HG02642 (cell line): Measurements from ENCODE around the gene RBM28.

ENCODE experiments used
- ATAC-seq: cut with Tn5 transposase; IDR thresholded peaks from one replicate; pipeline ENCODE4 v1.9.1; 2021; ENCODE audit warnings: mild to moderate bottlenecking; ENCODE audit not compliant: unreplicated experiment, poor library complexity

The RBM28 gene

DNA sequence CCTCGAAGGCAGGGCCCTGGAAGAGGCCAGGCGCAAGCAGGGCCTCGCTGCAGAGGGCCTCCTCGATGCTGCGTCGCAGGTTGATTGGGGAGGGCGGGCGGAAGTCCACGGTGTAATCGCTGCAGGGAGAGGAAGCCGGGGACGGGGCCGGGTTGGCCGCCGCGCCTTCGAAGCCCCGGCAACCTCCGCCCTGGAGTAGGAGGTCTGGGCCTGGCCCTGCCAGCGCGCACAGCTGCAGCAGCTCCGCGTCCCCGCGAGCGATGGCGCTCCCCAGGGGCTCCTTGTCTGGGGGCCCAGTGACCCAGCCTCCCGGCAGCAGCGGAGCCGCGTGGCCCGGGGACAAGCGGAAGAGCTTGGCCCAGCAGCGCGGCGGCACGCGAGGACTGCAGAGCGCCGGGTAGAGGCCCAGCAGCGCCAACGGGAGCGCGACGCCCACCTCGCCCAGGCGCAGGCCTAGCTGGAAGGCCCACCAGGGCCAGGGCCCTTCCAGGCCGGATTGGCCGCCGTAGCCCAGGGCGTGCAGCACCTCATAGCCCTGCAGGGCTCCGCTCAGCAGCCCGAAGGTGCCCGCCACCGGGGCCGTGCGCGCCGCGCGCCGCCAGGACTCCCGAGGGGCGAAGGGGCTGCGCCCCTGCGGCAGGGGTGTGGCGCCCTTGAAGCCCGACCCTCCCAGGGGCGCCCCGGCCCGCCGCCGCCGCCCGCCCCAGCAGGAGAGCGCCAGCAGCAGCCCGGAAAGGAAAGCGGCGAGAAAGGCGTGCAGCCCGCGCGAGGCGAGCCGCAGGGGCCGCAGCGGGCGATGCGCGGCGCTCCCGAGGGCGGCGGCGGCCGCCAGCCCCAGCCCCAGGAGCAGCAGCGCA, 7.8 kb upstream of the RBM28 start:
- ATAC-seq: no peak

DNA sequence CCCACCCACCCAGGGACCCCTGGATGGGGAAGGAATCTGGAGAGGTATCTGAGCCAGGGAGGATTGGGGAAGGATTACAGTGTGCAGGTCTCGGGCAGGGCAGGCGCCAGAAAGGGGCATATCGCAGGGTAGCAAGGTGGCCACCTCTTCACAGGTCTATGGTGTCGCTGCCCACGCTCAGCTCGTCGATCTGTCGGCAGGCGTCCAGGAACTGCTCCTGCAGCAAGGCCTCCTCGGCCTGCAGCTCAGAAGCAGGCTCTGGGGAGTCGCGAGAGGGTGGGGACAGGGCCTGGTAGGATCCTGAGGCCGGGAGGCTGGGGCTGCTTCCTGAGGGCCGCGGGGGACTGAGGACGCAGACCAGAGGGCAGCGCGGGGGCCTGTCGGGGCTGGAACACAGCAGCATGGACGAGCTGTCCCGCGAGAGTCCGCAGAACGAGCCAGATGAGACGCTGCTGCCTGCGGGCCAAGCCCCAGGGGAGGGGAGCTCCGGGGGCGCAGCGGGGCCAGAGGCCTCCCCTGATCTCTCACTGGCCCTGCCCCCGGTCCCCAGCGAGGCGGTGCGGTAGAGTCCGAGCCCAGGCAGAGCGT, 7.1 kb upstream of the RBM28 start:
- ATAC-seq: no peak

DNA sequence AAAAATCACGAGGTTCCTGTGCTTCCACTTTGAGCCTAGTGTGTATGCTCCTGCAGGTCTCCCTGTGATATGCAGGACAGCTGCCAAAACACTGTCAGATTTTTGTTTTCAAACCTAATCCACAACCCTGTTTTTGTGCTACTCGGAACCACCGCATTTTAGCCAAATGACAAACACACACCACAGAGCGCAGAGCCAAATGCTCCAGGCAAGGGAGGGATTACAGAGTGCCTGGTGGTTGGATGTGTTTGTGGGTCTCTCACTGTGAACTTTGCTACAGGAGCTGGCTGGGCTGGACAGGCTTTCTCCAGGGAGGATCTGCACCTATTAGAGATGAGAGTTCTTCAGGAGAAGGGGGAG, 5.7 kb upstream of the RBM28 start:
- ATAC-seq: no peak

DNA sequence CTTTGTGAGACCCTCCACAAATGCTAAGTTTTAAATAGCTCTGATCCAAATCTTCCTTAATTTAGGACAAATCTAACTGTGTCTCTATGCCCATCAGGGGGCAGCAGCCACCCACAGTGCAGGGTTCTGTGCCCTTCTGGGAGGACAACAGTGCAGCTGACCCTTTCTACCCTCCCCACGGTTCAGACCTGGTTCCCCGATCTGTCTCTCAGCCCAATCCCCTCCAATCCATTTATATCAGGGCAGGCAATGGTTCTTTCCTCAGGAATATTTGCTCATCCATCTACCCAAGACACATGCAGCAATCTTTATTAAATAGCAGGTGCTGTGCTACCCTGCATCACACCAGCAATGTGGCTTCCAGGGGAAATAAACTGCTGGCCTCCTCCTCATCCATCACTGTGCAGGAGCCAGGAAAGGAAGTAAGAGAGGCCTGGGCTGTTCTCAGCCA, 4.0 kb upstream of the RBM28 start:
- ATAC-seq: no peak

DNA sequence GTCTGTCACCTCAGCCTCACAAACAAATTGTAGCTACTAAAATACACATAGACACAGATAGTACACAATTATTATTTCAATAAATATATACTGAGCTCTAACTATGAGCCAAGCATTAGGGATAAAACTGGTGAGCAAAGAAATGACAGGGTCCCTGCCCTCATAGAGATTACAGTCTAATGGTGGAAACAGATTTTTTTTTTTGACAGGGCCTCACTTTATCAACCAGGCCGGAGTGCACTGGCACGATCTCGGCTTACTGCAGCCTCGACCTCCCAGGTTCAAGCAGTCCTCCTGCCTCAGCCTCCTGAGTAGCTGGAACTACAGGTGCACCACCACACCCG, 695 bp upstream of the RBM28 start:
- ATAC-seq: no peak

DNA sequence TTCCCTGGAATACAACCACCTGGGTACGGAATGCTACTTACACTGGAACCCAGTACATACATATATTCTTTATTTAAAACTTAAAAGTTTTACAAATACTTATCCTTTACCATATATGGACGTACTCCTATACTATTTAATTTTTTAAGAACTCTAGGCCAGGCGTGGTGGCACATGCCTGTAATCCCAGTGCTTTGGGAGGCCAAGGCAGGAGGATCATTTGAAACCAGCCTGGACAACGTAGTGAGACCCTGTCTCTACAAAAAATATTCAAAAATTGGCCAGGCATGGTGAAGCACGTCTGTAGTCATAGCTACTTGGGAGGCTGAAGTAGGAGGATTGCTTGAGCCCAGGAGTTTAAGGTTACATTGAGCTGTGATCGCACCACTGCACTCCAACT, 2.0 kb downstream of the RBM28 start:
- no peak for ATAC-seq

DNA sequence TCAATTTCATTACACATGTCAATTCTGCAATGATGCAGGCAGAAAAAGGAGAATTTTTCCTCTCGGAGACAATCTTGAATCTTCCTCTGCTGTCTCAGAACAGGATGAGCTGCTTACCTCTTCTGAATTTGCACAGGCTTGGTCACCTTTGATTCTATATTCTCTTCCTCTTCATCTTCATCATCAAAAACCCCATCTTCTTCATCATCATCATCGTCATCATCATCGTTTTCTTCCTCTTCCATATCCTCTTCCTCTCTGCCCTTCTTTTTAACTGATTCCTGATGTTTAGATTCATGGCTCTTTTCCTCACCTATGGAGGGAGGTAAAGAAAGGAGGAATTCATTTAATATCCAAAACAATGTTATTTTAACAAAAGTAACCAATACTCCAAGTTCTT, 8.0 kb downstream of the RBM28 start:
- ATAC-seq: no peak

DNA sequence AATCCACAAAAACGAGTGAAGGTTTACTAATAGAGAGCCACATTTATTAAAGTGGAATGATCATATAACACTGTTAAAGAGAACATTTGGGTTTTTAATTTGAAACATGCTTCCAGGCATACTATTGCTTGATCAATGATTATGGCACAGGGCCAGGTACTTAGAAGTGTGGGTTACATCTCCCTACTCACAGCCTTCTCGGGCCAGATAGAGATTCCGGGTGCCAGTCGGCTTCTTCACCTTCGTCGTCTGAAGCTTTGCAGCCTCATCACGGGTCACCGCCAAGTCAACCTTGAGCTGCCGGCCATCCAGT, 19.4 kb downstream of the RBM28 start:
- ATAC-seq: no peak

DNA sequence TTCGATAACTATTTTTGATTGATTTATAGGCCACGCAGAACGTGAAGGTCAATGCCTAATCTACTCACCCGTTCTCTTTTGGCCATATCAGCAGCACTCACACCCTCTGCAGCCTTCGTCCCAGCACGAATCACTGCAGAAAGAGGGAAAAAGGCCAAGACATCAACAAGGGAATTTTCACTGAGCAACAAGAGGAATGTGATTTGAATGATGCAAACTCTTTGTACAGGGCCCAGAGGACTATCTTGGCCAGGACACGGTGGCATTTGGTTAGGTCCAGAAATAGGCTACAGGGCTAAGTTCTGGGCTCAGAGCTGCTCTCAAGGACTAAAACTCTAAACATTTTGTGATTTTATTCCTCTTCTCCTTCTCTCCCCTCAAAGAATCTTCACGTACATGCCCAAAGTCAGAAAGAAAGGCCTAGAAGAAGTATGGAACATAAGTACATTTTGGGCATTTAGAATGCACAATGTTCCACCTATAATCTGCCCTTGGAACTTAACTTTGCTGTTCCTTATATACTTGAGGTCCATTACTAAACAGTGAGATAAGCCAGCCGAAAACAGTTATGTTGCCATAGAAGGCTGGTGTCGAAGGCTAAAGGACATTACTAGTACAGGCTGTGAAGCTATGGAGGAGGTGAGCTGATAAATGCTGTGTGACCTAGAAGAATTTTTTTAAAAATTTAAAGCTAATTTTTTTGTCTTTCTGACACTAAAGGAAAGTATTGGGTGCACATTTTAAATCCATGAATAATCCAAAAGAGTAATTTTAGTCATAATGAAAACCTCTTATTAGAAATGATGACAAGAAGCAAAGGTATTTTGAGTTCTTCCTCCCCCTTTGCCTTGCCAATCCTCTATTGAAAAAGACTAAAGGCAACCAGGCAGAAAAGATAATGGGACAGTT, 20.0 kb downstream of the RBM28 start:
- no peak for ATAC-seq

DNA sequence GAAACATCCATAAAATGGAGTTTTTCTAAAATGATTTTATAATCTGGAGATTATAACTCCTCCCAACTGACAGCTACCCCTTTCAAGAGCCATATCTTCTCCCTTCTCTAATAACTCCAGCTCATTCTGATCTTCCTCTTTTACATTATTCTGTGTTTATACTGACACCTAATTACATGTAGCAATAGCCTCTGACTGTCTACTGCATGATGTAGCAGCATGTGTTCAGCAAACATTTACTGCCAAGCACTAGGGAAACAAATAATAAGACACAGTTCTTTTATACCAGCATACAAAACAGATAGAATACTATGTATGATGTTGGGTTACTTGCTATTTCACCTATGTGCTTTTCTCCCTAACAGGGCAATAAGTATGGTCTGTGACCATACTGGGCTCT, 20.7 kb downstream of the RBM28 start:
- no peak for ATAC-seq

DNA sequence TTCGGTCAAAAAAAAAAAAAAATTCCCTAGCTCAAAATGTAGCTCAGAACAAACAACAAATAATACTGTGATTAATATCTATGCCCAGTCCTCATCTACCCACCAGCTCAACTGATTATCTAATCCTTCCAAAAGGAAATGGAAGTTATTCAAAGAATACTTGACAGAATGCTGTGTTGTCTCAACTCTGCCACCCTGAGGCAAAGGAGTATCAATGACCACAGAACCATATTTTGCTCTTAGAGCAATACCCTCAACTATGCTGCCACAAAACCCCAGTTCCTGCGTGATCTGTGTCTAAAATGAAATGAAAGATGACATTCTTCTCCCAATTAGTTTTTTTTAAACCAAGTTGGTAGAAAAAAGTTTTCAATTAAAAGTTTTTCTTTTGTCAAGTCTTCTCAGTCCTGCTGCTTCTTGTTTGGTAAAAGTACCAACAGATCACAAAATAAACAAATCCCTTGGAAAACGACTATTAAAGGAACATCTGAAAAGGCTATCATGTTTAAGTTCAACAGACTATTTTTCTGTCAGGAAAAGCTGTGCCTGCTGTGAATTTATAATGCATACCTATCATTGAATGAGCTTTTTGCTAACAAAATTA, 21.6 kb downstream of the RBM28 start:
- ATAC-seq: no peak

DNA sequence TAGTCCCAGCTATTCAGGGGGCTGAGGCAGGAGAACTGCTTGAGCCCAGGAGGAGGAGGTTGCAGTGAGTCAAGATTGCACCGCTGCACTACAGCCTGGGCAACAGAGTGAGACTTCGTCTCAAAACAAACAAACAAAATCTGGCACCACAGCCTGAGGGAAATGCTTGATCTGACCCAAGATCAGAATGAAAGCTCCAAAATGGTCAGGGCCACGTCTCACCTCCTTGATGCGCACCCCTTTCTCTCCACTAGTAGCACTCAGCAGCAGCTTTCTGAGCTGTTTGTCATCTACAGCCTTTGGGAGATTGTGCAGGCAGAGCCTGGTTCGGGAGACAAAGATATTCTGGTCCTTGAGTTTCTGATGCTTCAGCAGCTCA, 22.7 kb downstream of the RBM28 start:
- no peak for ATAC-seq

DNA sequence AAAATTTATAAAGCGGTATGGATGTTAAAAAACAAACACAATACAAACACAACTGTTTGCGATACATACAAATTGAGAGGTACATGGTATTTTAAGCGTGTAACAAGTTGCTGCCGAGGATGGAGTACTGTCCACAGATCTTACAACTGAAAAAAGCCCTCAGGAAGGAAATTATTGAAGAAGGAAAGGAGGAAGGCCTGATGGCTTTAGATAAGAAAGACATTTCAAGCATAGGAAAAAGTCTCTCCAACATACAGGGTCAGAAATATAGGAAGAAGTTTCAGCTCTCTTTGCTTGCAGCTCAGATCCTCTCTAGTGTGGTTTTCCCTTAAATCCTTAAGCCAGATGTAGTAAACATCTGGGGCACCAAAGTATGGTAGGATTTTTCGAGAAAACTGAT, 25.0 kb downstream of the RBM28 start:
- no peak for ATAC-seq

DNA sequence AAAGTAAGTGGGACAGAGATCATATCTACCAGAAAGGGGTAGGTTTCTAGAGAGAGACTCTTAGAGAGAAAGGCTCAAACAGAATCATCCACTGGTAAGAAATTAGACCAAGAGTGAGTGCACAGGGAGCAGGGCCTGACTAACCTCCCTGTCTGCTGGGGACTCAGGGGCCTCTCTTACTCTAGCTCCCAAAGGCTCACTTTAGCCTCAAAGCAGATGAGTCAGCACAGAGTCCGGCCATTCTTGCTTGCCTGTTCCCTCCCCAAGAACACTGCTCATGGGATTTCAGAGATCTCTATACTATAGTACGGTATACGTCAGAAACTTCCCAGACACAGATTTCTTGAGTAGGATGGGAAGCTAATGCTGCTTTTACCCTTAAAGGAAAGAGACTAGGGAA, 32.7 kb downstream of the RBM28 start:
- no peak for ATAC-seq

DNA sequence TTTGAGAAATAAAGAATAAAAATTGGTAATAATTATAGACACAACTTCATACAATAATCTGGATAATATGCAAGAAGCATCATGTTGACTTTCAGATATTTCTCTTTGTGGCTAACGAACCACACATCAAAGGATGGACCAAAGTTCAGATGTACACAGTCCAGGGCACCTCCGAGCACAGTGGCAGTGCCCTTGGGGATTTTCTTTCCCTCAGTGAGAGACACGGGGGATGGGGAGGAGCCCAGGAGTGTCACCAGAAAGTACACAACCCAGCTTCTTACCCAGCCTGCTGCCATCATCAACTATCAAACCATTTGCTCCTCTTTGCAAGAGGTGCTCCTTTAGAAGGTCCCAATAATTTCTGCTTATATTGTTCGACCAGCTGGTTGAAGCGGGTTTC, 33.2 kb downstream of the RBM28 start:
- no peak for ATAC-seq

DNA sequence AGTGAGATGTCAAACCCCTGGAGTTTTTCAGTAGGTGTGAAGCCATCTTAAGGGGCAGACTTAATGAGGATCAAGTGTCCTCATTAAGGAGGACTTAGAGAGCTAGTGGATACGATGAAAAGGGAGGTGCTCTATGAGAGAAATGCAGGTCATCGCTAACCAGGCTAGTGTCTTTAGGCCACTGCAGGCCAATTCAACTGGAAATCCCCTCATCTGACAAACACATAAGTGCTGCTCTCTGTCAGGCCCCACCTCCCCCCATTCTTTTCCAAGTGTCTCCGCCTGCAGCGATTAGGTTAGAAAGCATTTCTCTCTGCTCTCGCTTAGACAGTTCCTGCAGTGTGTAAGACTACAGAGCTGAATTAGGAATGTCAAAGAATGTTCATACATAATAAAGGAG, 33.7 kb downstream of the RBM28 start:
- no peak for ATAC-seq

DNA sequence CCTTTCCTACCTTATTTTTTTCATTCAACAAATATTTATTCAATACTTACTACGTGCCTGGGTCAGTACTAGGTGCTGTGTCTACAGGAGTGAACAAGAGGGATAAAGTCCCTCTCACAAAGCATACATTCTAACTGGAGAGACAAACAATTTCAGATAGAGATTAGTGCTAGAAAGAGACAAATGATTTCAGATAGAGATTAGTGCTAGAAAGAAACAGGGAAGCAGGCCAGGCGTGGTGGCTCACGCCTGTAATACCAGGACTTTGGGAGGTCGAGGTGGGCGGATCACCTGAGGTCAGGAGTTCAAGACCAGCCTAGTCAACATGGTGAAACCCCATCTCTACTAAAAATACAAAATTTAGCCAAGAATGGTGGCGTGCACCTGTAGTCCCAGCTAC, 34.6 kb downstream of the RBM28 start:
- ATAC-seq: no peak

DNA sequence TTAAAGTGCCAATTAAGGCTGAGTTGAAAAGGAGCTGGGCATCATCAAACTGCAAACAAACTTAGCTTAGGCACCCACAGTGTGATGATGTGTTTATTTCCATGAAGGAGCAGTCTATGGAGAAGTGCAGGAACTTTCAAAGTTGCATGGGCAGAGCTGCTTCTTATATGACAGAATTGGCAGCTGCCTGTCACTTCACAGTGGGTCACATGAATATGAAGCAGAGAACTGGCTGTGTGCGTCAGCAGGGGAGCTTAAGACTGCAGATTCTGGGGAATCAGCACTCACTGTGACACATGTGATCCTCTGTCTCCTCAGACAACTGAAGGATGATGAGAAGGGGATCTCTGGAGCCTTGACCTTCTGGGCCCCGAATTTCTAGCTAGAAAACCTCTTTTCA, 36.6 kb downstream of the RBM28 start:
- ATAC-seq: no peak

DNA sequence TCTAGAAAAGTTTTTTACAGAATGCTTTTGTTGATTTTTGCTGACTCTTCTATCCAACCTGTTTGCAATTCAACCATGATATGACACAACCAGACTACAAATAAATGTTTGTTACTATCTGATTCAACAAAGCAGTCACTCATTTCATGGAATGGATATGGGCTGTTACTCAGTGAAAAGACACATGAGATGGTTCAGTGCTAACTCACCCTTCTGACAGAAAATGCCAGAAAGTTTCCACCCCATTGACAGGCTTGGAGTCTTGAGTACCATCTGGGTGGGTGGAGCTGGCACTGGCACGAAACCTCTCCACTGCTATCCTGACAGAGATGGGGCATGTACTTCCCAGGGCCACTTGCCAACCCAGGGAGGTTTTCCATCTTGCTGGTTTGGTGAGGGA, 39.5 kb downstream of the RBM28 start:
- ATAC-seq: no peak

DNA sequence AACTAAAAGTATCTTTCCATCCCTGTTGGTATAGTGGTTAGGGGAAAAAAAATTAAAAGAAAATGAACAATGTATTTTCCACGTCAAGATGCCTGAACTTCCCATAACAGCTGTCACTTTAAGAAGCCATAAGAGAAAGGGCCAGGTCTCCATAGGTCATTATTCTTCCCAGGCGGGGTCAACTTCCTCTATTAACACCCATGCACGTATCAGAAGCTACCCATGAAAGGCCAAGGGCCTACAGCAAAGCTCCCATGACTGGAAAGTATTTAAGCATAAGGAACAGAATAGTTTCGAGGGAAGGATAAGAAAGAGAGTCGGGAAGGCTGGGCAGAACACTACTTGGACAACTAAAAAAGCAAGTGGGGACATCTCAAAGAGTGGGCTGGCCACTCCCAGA, 40.1 kb downstream of the RBM28 start:
- no peak for ATAC-seq

DNA sequence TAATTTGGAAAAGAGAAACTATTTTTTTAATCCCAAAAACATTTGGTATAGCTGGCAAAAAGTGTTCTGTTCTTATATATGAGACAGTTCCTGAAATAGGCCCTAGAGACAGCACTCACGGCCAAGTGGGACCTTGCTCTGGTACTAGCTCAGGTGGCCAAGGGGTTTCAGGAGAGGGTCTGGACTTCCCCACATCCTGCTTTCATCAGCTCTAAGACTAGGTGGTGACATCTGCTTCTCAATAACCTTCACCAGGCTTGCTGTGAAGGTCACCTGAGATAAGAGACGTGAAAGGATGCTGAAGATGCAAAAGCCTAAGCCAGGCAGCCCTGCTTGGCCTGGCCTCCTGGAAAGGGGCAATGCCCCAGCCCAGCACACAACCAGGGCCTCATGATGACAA, 40.6 kb downstream of the RBM28 start:
- no peak for ATAC-seq
